Vagina (tissue), 2 donors: Measurements from ENCODE around the gene MAP3K20. TPM values are rescaled to one million over a fixed set of nuclear protein-coding genes. Genes with fewer than 3 reads are reported as not detected.

Experiments
- DNase-seq, 2 donors: peaks; one replicate each; pipeline ENCODE4 v3.0.0-alpha.2; 2017; ENCODE audit errors: extremely low spot score in 2 of 2
- H3K27ac ChIP-seq: fragments of 200-600 bp; sonication (generic); one replicate; pipeline ENCODE4 v1.5.1; 2019
- H3K27me3 ChIP-seq: fragments of 200-600 bp; sonication (generic); one replicate; pipeline ENCODE4 v1.5.1; 2019
- H3K36me3 ChIP-seq, 2 donors: fragments of 200-600 bp; sonication (generic); one replicate each; pipeline ENCODE4 v1.5.1; 2017 to 2019
- H3K4me1 ChIP-seq: fragments of 200-600 bp; sonication (generic); one replicate; pipeline ENCODE4 v1.5.1; 2019
- H3K4me3 ChIP-seq, 2 donors: fragments of 200-600 bp; sonication (generic); 1 replicate in 1 of 2; 2 replicates in 1 of 2; pipeline ENCODE4 v1.5.1; 2016 to 2019
- H3K9me3 ChIP-seq: fragments of 200-600 bp; sonication (generic); one replicate; pipeline ENCODE4 v1.5.1; 2019
- POLR2A ChIP-seq, 2 donors: fragments of 450-650 bp; IDR thresholded peaks; one replicate each; pipeline ENCODE4 v1.6.1; 2017; ENCODE audit warnings: antibody characterized with exemption in 2 of 2, mild to moderate bottlenecking in 2 of 2, moderate library complexity in 2 of 2
- POLR2AphosphoS5 ChIP-seq, 2 donors: sonication (generic); formaldehyde crosslinking; IDR thresholded peaks; one replicate each; pipeline ENCODE4 v1.9.0; 2017; ENCODE audit warnings: antibody characterized with exemption in 2 of 2, mild to moderate bottlenecking in 2 of 2, low read depth in 1 of 2; ENCODE audit not compliant: insufficient read depth in 1 of 2
- intact Hi-C: fragments of 100-400 bp; cut with DNase I; formaldehyde crosslinking; loops from one replicate; pipeline ENCODE4 v1.15.1; 2023
- total RNA-seq: library from RNA; depleted of rRNA; stranded (reverse); fragments of >200 nt; gene quantifications from one replicate; pipeline ENCODE4 v1.2.3, GENCODE V29; 2016
- TF ChIP-seq, protein P1 (sequence below), 3 experiments: fragments of 450-650 bp in 2 of 3; fragments of 200-600 bp in 1 of 3; sonication (generic) in 1 of 3; IDR thresholded peaks; one replicate each; pipeline ENCODE4 v1.5.1; 2017 to 2019; ENCODE audit warnings: antibody characterized with exemption in 3 of 3, mild to moderate bottlenecking in 2 of 3, moderate library complexity in 2 of 3

The MAP3K20 gene
- total RNA-seq, 1 donor from 2014 or later: 59.4 TPM

- TF ChIP-seq, protein P1, sequence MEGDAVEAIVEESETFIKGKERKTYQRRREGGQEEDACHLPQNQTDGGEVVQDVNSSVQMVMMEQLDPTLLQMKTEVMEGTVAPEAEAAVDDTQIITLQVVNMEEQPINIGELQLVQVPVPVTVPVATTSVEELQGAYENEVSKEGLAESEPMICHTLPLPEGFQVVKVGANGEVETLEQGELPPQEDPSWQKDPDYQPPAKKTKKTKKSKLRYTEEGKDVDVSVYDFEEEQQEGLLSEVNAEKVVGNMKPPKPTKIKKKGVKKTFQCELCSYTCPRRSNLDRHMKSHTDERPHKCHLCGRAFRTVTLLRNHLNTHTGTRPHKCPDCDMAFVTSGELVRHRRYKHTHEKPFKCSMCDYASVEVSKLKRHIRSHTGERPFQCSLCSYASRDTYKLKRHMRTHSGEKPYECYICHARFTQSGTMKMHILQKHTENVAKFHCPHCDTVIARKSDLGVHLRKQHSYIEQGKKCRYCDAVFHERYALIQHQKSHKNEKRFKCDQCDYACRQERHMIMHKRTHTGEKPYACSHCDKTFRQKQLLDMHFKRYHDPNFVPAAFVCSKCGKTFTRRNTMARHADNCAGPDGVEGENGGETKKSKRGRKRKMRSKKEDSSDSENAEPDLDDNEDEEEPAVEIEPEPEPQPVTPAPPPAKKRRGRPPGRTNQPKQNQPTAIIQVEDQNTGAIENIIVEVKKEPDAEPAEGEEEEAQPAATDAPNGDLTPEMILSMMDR (IDR thresholded peaks at IDR 0.05): no peak
- TF ChIP-seq POLR2A (IDR thresholded peaks at IDR 0.05) (no peak), POLR2AphosphoS5 (IDR thresholded peaks at IDR 0.05; ENCODE audit: insufficient read depth in 1 of 2, low read depth in 1 of 2) (no peak)
- Histone ChIP-seq H3K27ac (no peak overlapping the region), H3K4me3 (no peak overlapping the region), H3K9me3 (no peaks in the 10 kb centered on the region), H3K4me1 (peaks cover 14% of the 10 kb centered on the region), H3K27me3 (no peaks in the 10 kb centered on the region), H3K36me3 (peaks cover 0 to 8% of the 10 kb centered on the region in 2 donors)
- intact Hi-C loops: no loop called here
- DNase-seq: no peak
Observed at GRCh38 chr2:173099804-173100203, 24.2 kb downstream of the MAP3K20 start.

DNA sequence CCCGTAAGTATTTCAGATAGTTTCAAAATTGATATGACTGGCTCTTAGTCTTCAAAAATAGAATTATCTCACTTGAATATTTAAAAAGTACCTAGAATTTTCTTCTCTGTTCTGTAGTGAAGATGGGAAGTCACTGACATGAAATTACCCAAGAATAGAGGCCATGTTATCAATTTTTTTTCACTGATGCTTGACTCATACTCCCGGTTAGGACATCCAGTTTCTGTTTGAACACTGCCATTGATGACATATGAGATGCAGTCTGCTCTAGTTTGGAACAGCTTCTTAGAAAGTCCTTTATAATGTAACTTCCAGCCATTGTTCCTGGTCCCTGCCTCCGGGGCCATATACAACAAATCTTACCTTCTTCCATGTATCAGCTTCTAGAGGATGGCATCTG lies 26.0 kb downstream of the MAP3K20 start:
- no peaks in the 10 kb centered on the region for H3K27me3 ChIP-seq
- no peak for TF ChIP-seq POLR2A (IDR thresholded peaks at IDR 0.05)
- no peak for TF ChIP-seq POLR2AphosphoS5 (IDR thresholded peaks at IDR 0.05; ENCODE audit: insufficient read depth in 1 of 2, low read depth in 1 of 2)
- TF ChIP-seq, protein P1 (IDR thresholded peaks at IDR 0.05): no peak
- peaks cover 0 to 8% of the 10 kb centered on the region in 2 donors for H3K36me3 ChIP-seq
- H3K4me1 ChIP-seq: peaks cover 14% of the 10 kb centered on the region
- DNase-seq: no peak
- H3K9me3 ChIP-seq: no peaks in the 10 kb centered on the region
- no peak overlapping the region for H3K4me3 ChIP-seq
- no peak overlapping the region for H3K27ac ChIP-seq
- intact Hi-C loops: no loop called here

DNA sequence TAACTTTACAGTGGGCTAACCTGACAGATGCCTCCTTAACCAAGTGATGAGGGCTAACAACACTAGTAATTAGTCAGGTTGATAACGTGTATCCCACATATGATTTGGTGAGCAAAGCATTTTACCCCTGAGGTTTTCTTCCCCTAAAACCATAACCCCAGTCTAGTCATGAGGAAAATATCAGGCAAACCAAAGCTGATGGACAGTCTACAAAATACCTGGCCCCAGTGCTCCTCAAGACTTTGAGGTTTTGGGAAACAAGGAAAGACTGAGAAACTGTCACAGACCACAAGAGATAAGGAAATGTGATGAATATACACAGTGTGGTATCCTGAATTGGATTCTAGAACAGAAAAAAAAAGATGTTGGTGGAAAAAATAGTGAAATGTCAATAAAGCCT lies 28.5 kb downstream of the MAP3K20 start:
- no peak overlapping the region for H3K27ac ChIP-seq
- H3K27me3 ChIP-seq: no peaks in the 10 kb centered on the region
- TF ChIP-seq POLR2A (IDR thresholded peaks at IDR 0.05) (no peak), POLR2AphosphoS5 (IDR thresholded peaks at IDR 0.05; ENCODE audit: insufficient read depth in 1 of 2, low read depth in 1 of 2) (no peak)
- TF ChIP-seq, protein P1 (IDR thresholded peaks at IDR 0.05): no peak
- H3K4me3 ChIP-seq: no peak overlapping the region
- intact Hi-C loops: no loop called here
- no peak for DNase-seq
- H3K36me3 ChIP-seq: no peaks in the 10 kb centered on the region
- H3K9me3 ChIP-seq: no peaks in the 10 kb centered on the region
- H3K4me1 ChIP-seq: peaks cover 14% of the 10 kb centered on the region

DNA sequence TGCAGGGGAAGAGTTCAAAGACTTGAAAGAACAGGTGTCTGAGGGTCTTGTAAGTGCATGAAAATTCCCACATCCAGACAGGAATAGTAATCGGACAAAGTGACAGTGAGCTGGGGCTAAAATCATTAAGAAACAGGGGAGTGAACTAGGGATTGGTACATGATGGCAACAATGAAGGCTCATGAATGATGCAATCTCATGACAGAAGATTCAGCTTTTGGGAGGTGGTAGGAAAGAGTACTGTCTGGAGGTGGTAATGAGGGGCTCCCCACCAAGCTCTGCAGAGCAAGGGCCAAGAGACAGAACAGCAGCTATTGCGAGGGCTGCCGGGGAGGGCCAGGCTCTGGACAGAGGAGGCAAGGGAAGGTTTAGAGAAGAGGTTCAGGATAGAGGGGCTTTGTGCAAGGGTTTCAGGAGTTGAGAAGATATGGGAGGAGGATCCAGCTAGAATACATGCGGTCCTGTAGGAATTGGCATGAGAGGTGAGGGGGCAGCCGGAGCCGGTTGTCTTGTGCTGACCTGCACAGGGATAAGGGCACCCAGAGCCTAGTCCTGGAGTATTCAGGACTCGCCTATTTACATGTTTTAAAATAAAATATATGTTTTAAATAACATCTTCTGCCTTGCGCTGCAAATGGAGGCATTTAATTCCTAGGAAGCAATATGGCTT lies 31.4 kb downstream of the MAP3K20 start:
- no peak overlapping the region for H3K27ac ChIP-seq
- H3K36me3 ChIP-seq: no peaks in the 10 kb centered on the region
- intact Hi-C loops: no loop called here

DNA sequence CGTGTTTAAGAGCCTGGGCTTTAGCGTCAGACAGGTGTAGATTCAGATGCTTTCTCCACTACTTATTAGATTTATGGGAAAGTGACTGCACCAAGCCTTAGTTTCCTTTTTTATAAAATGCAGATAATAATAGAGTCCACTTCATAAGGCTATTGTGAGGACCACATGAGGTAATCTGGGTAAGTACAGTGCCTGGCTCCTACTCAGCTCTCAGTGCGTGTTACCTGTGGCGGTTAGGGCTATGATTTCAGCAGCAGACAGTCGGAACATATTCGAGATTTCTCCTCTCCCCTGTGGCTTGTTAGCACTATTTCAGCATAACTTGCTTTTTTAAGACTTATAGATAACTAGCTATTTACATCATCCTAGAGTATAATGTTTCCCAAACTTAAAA lies 32.0 kb downstream of the MAP3K20 start:
- DNase-seq: no peak
- H3K4me3 ChIP-seq: no peak overlapping the region
- intact Hi-C loops: no loop called here
- no peaks in the 10 kb centered on the region for H3K27me3 ChIP-seq
- no peaks in the 10 kb centered on the region for H3K9me3 ChIP-seq
- TF ChIP-seq POLR2A (IDR thresholded peaks at IDR 0.05): no peak
- TF ChIP-seq, protein P1 (IDR thresholded peaks at IDR 0.05): no peak
- TF ChIP-seq POLR2AphosphoS5 (IDR thresholded peaks at IDR 0.05; ENCODE audit: insufficient read depth in 1 of 2, low read depth in 1 of 2): no peak
- H3K36me3 ChIP-seq: no peaks in the 10 kb centered on the region
- peaks cover 9% of the 10 kb centered on the region for H3K4me1 ChIP-seq
- no peak overlapping the region for H3K27ac ChIP-seq

More for the DNA sequence above, 31.4 kb downstream of the MAP3K20 start:
- DNase-seq: no peak
- TF ChIP-seq POLR2AphosphoS5 (IDR thresholded peaks at IDR 0.05; ENCODE audit: insufficient read depth in 1 of 2, low read depth in 1 of 2) (no peak), POLR2A (IDR thresholded peaks at IDR 0.05) (no peak)
- TF ChIP-seq, protein P1 (IDR thresholded peaks at IDR 0.05): no peak
- H3K4me3 ChIP-seq: no peak overlapping the region
- no peaks in the 10 kb centered on the region for H3K9me3 ChIP-seq
- no peaks in the 10 kb centered on the region for H3K27me3 ChIP-seq
- peaks cover 14% of the 10 kb centered on the region for H3K4me1 ChIP-seq
